Measurements from ENCODE around the gene SYK. TPM values are rescaled to one million over a fixed set of nuclear protein-coding genes. Genes with fewer than 3 reads are reported as not detected.

Gene SYK
- total and polyA plus RNA-seq, 2 donors (not counting 1 experiment from before 2014, with no cell fraction given), result 60.3 to 242 TPM

GRCh38 chr9:90808890-90809685, 7.5 kb downstream of the SYK start:
- Histone ChIP-seq H2AFZ (ENCODE audit: insufficient read depth, low read depth, low read length, poor library complexity, severe bottlenecking) (no peak overlapping the region), H3K4me3 (ENCODE audit: control extremely low read depth in 1 of 5, extremely low read depth in 1 of 5, insufficient read depth in 1 of 5, low read depth in 2 of 5, low read length in 4 of 5) (peak overlapping the region in 1 of 5 experiments; percentile 22), H3K27ac (ENCODE audit: low read length in 2 of 2) (peak overlapping the region; percentile 42 to 93), H3K4me2 (replicated peaks; ENCODE audit: low read depth, low read length, poor library complexity, severe bottlenecking) (peak overlapping the region; percentile 87), H3K9ac (ENCODE audit: low read length) (peak overlapping the region; percentile 32), H3K9me3 (ENCODE audit: control extremely low read depth in 1 of 3, control insufficient read depth in 2 of 3, insufficient read depth in 1 of 3, low read length in 2 of 3) (no peaks in the 10 kb centered on the region), H3K27me3 (replicated peaks in 1 of 4; ENCODE audit: control extremely low read depth in 1 of 4, control insufficient read depth in 3 of 4, insufficient read depth in 4 of 4, low read length in 3 of 4) (no peaks in the 10 kb centered on the region), H4K20me1 (ENCODE audit: control insufficient read depth, insufficient read depth, low read length, poor library complexity, severe bottlenecking) (peaks cover 44% of the 10 kb centered on the region), H3K79me2 (ENCODE audit: control insufficient read depth, insufficient read depth, low read length) (peaks cover 99% of the 10 kb centered on the region), H3K4me1 (ENCODE audit: control insufficient read depth in 2 of 2, insufficient read depth in 2 of 2, low read length in 2 of 2) (peaks cover 87 to 93% of the 10 kb centered on the region in 2 donors), H3K36me3 (replicated peaks in 1 of 2; ENCODE audit: control extremely low read depth in 1 of 2, control insufficient read depth in 1 of 2, extremely low read depth in 1 of 2, insufficient read depth in 2 of 2, low read length in 1 of 2) (peaks cover 2 to 36% of the 10 kb centered on the region in 2 experiments)
- Mint-ChIP-seq H3K27ac (peak overlapping the region; percentile 98), H3K27me3 (no peaks in the 10 kb centered on the region), H3K4me3 (peak overlapping the region; percentile 89), H3K9me3 (ENCODE audit: insufficient read depth) (no peaks in the 10 kb centered on the region), H3K4me1 (peaks cover 95% of the 10 kb centered on the region)
- no peak for TF ChIP-seq EZH2 (IDR thresholded peaks at IDR 0.05; ENCODE audit: borderline replicate concordance, insufficient read depth, low read depth, low read length, poor library complexity, severe bottlenecking)
- no peak for TF ChIP-seq CTCF (IDR thresholded peaks at IDR 0.05)
- POLR2A ChIA-PET, result interaction anchor here (0.8 to 1.9 kb wide), 4 partner anchors 17 to 34 kb away, joined by 3 to 7 read pairs (median 6); no protein-coding TSS in a partner anchor
- 10% methylated on average over 3 of the region's 8 CpGs for WGBS (ENCODE audit: insufficient coverage)
- CTCF ChIA-PET, result interaction anchor here (0.8 to 5.0 kb wide), 4 partner anchors 18 to 51 kb away, joined by 3 to 44 read pairs (median 8); no protein-coding TSS in a partner anchor
- ATAC-seq (ENCODE audit: low read depth) (peak; percentile 54), DNase-seq (peak; percentile 47)
- intact Hi-C loops (cut with micrococcal nuclease), result no loop called here

- no peak overlapping the region for H3K9ac ChIP-seq (ENCODE audit: low read length)
- intact Hi-C loops (cut with micrococcal nuclease), result no loop called here
Measured at GRCh38 chr9:90810691-90811090, 9.1 kb downstream of the SYK start.

More at GRCh38 chr9:90810691-90811090, 9.1 kb downstream of the SYK start:
- H3K4me3 Mint-ChIP-seq, result peak overlapping the region; percentile 50
- Histone ChIP-seq H3K4me1 (ENCODE audit: control insufficient read depth in 2 of 2, insufficient read depth in 2 of 2, low read length in 2 of 2) (peaks cover 89 to 93% of the 10 kb centered on the region in 2 donors), H2AFZ (ENCODE audit: insufficient read depth, low read depth, low read length, poor library complexity, severe bottlenecking) (no peak overlapping the region), H3K27me3 (replicated peaks in 1 of 4; ENCODE audit: control extremely low read depth in 1 of 4, control insufficient read depth in 3 of 4, insufficient read depth in 4 of 4, low read length in 3 of 4) (no peaks in the 10 kb centered on the region), H3K4me2 (replicated peaks; ENCODE audit: low read depth, low read length, poor library complexity, severe bottlenecking) (no peak overlapping the region), H3K4me3 (ENCODE audit: control extremely low read depth in 1 of 5, extremely low read depth in 1 of 5, insufficient read depth in 1 of 5, low read depth in 2 of 5, low read length in 4 of 5) (no peak overlapping the region), H3K27ac (ENCODE audit: low read length in 2 of 2) (peak overlapping the region in 1 of 2 donors; percentile 93), H3K79me2 (ENCODE audit: control insufficient read depth, insufficient read depth, low read length) (peaks cover 97% of the 10 kb centered on the region), H3K36me3 (replicated peaks in 1 of 2; ENCODE audit: control extremely low read depth in 1 of 2, control insufficient read depth in 1 of 2, extremely low read depth in 1 of 2, insufficient read depth in 2 of 2, low read length in 1 of 2) (peaks cover 2 to 34% of the 10 kb centered on the region in 2 experiments), H3K9me3 (ENCODE audit: control extremely low read depth in 1 of 3, control insufficient read depth in 2 of 3, insufficient read depth in 1 of 3, low read length in 2 of 3) (no peaks in the 10 kb centered on the region), H4K20me1 (ENCODE audit: control insufficient read depth, insufficient read depth, low read length, poor library complexity, severe bottlenecking) (peaks cover 47% of the 10 kb centered on the region)
- H3K27ac Mint-ChIP-seq, result peak overlapping the region; percentile 98
- TF ChIP-seq EZH2 (IDR thresholded peaks at IDR 0.05; ENCODE audit: borderline replicate concordance, insufficient read depth, low read depth, low read length, poor library complexity, severe bottlenecking) (no peak), CTCF (IDR thresholded peaks at IDR 0.05) (no peak)
- no CpG with 5 or more reads among the region's 4 CpGs for WGBS (ENCODE audit: insufficient coverage)
- H3K27me3 Mint-ChIP-seq, result no peaks in the 10 kb centered on the region
- CTCF ChIA-PET, result interaction anchor here (0.6 to 5.0 kb wide), 6 partner anchors 11 to 40 kb away, joined by 3 to 44 read pairs (median 4); no protein-coding TSS in a partner anchor
- POLR2A ChIA-PET, result interaction anchor here (0.7 to 1.9 kb wide), 4 partner anchors 10 to 340 kb away, joined by 3 to 7 read pairs (median 4); partner anchors contain the start of gene SYK
- DNase-seq (no peak), ATAC-seq (ENCODE audit: low read depth) (no peak)
- H3K9me3 Mint-ChIP-seq (ENCODE audit: insufficient read depth), result no peaks in the 10 kb centered on the region
- peaks cover 93% of the 10 kb centered on the region for H3K4me1 Mint-ChIP-seq

Data from B cell (primary cell).